Glutamatergic neuron (in vitro differentiated cells): ENCODE data around the gene GMIP. TPM values are rescaled to one million over a fixed set of nuclear protein-coding genes. Genes with fewer than 3 reads are reported as not detected.

Source experiments
- DNase-seq: peaks from one replicate; pipeline ENCODE4 v3.0.0; 2022
- H3K27ac Mint-ChIP-seq: one replicate; pipeline ENCODE4 v1.8.0; 2020; ENCODE audit warnings: mild to moderate bottlenecking, mixed read lengths, inconsistent platforms; ENCODE audit not compliant: unreplicated experiment
- H3K27me3 Mint-ChIP-seq: one replicate; pipeline ENCODE4 v1.8.0; 2020; ENCODE audit warnings: mild to moderate bottlenecking, moderate library complexity, mixed read lengths, inconsistent platforms; ENCODE audit not compliant: unreplicated experiment
- H3K36me3 Mint-ChIP-seq: one replicate; pipeline ENCODE4 v1.8.0; 2020; ENCODE audit warnings: mild to moderate bottlenecking, mixed read lengths, inconsistent platforms; ENCODE audit not compliant: unreplicated experiment
- H3K4me1 Mint-ChIP-seq: one replicate; pipeline ENCODE4 v1.8.0; 2020; ENCODE audit warnings: mild to moderate bottlenecking, low read depth, mixed read lengths, inconsistent platforms; ENCODE audit not compliant: unreplicated experiment
- H3K4me3 Mint-ChIP-seq: one replicate; pipeline ENCODE4 v1.8.0; 2020; ENCODE audit warnings: mild to moderate bottlenecking, mixed read lengths, inconsistent platforms; ENCODE audit not compliant: unreplicated experiment
- H3K9me3 Mint-ChIP-seq: one replicate; pipeline ENCODE4 v1.8.0; 2020; ENCODE audit warnings: mild to moderate bottlenecking, moderate library complexity, mixed read lengths, inconsistent platforms; ENCODE audit not compliant: unreplicated experiment
- CTCF ChIP-seq: fragments of 200-600 bp; sonication (generic); IDR thresholded peaks from one replicate; pipeline ENCODE4 v1.5.0; 2021; ENCODE audit not compliant: partially characterized antibody, unreplicated experiment
- total RNA-seq: library from RNA; stranded (reverse); fragmentation: NEBNext Ultra II Directional; extraction: Animal tissue kit (Norgen Biotek cat#: 25700); gene quantifications from one replicate; pipeline ENCODE4 v1.2.1, GENCODE V29; 2021; ENCODE audit not compliant: unreplicated experiment

GMIP gene
- total RNA-seq, 1 donor from 2014 or later, result 204 TPM

- Mint-ChIP-seq H3K27me3 (peaks cover 12% of the 10 kb centered on the region), H3K4me1 (peaks cover 18% of the 10 kb centered on the region), H3K36me3 (no peaks in the 10 kb centered on the region), H3K9me3 (peaks cover 14% of the 10 kb centered on the region), H3K27ac (peak overlapping the region; percentile 82), H3K4me3 (peak overlapping the region; percentile 92)
- no peak for DNase-seq
- TF ChIP-seq CTCF, result no peak
Measured at GRCh38 chr19:19661675-19662251, 18.3 kb upstream of the GMIP start.

- H3K36me3 Mint-ChIP-seq, result no peaks in the 10 kb centered on the region
- H3K4me3 Mint-ChIP-seq, result peak overlapping the region; percentile 92
- H3K4me1 Mint-ChIP-seq, result peaks cover 18% of the 10 kb centered on the region
- no peak for TF ChIP-seq CTCF
- peaks cover 12% of the 10 kb centered on the region for H3K27me3 Mint-ChIP-seq
- DNase-seq, result no peak
- H3K27ac Mint-ChIP-seq, result peak overlapping the region; percentile 82
- peaks cover 14% of the 10 kb centered on the region for H3K9me3 Mint-ChIP-seq
Measured at GRCh38 chr19:19661141-19661674, 17.8 kb upstream of the GMIP start.

DNA sequence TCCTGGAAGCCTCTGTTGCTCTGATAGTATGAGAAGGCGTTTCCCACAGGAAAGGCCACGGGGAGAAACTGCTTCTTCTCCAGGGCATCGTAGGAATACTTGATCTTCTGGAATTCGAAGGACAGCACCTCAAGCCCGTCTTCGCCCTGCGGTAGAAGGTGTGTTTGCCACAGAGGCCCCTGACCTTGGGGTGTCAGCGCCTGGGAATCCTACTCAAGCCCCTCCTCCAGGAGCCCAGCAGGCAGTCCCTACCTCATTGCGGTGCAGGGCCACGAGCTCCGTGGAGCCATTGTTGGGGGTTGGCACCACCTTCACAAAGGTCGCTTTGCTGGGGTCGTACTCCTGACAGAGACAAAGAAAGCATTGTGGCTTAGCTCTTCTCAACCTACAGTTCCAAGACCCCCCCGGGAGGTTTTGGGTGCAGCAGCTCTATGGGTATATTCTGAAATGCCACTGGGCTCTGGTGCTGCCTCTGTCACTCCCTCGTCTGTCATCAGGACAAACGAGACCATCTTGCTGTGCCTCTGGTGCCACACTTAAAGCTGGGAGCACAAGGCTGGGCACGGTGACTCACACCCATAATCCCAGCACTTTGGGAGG, 16.3 kb upstream of the GMIP start:
- H3K27ac Mint-ChIP-seq, result no peak overlapping the region
- H3K4me1 Mint-ChIP-seq, result peaks cover 18% of the 10 kb centered on the region
- peaks cover 13% of the 10 kb centered on the region for H3K27me3 Mint-ChIP-seq
- H3K36me3 Mint-ChIP-seq, result no peaks in the 10 kb centered on the region
- no peak overlapping the region for H3K4me3 Mint-ChIP-seq
- peaks cover 14% of the 10 kb centered on the region for H3K9me3 Mint-ChIP-seq
- TF ChIP-seq CTCF, result no peak
- no peak for DNase-seq

GRCh38 chr19:19657397-19657783, 13.9 kb upstream of the GMIP start:
- TF ChIP-seq CTCF, result no peak
- no peak for DNase-seq
- Mint-ChIP-seq H3K27me3 (peaks cover 10% of the 10 kb centered on the region), H3K9me3 (peaks cover 8% of the 10 kb centered on the region), H3K36me3 (no peaks in the 10 kb centered on the region), H3K4me3 (no peak overlapping the region), H3K4me1 (peaks cover 13% of the 10 kb centered on the region), H3K27ac (no peak overlapping the region)
